H9 (cell line): ENCODE measurements around the gene LTA4H. TPM values are rescaled to one million over a fixed set of nuclear protein-coding genes. Genes with fewer than 3 reads are reported as not detected.

ENCODE experiments used
- DNase-seq: peaks from one replicate; pipeline ENCODE4 v3.0.0-alpha.2; 2017
- H2AFZ ChIP-seq: one replicate; pipeline ENCODE4 v1.6.1; 2013; ENCODE audit warnings: mild to moderate bottlenecking, low read length, control low read depth, moderate library complexity
- H2AK5ac ChIP-seq: 2 replicates; pipeline ENCODE4 v1.6.1; 2013; ENCODE audit warnings: low read length, control low read depth, mixed read lengths; ENCODE audit not compliant: insufficient read length
- H2BK120ac ChIP-seq: one replicate; pipeline ENCODE4 v1.6.1; 2013; ENCODE audit warnings: low read depth, mild to moderate bottlenecking, low read length, control low read depth, inconsistent platforms; ENCODE audit not compliant: poor library complexity, severe bottlenecking
- H2BK12ac ChIP-seq: 2 replicates; pipeline ENCODE4 v1.6.1; 2013; ENCODE audit warnings: low read length, control low read depth, mixed read lengths, low read depth; ENCODE audit not compliant: insufficient read length
- H2BK15ac ChIP-seq: 2 replicates; pipeline ENCODE4 v1.6.1; 2013; ENCODE audit warnings: low read depth, low read length, control low read depth
- H2BK20ac ChIP-seq: one replicate; pipeline ENCODE4 v1.6.1; 2013; ENCODE audit warnings: low read depth, mild to moderate bottlenecking, low read length, control low read depth, inconsistent platforms; ENCODE audit not compliant: poor library complexity, severe bottlenecking
- H2BK5ac ChIP-seq: 2 replicates; pipeline ENCODE4 v1.6.1; 2013; ENCODE audit warnings: low read length, control low read depth, mixed read lengths; ENCODE audit not compliant: insufficient read length
- H3K14ac ChIP-seq: 2 replicates; pipeline ENCODE4 v1.6.1; 2013; ENCODE audit warnings: low read length, control low read depth; ENCODE audit not compliant: insufficient read depth
- H3K18ac ChIP-seq: 2 replicates; pipeline ENCODE4 v1.6.1; 2013; ENCODE audit warnings: low read depth, mild to moderate bottlenecking, mixed read lengths, low read length, control low read depth; ENCODE audit not compliant: insufficient read length
- H3K23ac ChIP-seq: 2 replicates; pipeline ENCODE4 v1.6.1; 2013; ENCODE audit warnings: low read length, control low read depth, mixed read lengths, low read depth; ENCODE audit not compliant: insufficient read length
- H3K23me2 ChIP-seq: 2 replicates; pipeline ENCODE4 v1.6.1; 2013; ENCODE audit warnings: low read depth, mild to moderate bottlenecking, mixed read lengths, low read length, control low read depth; ENCODE audit not compliant: insufficient read length, poor library complexity, severe bottlenecking
- H3K27ac ChIP-seq: 2 replicates; pipeline ENCODE4 v1.5.1; 2013; ENCODE audit warnings: low read length, control low read depth, mixed read lengths, low read depth; ENCODE audit not compliant: insufficient read length
- H3K27me3 ChIP-seq: 2 replicates; pipeline ENCODE4 v1.6.1; 2013; ENCODE audit warnings: low read length, control low read depth, inconsistent platforms; ENCODE audit not compliant: insufficient read depth
- H3K4ac ChIP-seq: 2 replicates; pipeline ENCODE4 v1.6.1; 2013; ENCODE audit warnings: low read depth, mild to moderate bottlenecking, control low read depth, inconsistent platforms, low read length, moderate library complexity
- H3K4me1 ChIP-seq: 2 replicates; pipeline ENCODE4 v1.6.1; 2013; ENCODE audit warnings: low read length, control low read depth, inconsistent platforms; ENCODE audit not compliant: insufficient read depth
- H3K4me2 ChIP-seq: 2 replicates; pipeline ENCODE4 v1.6.1; 2013; ENCODE audit warnings: low read length, control low read depth, mixed read lengths; ENCODE audit not compliant: insufficient read length, insufficient read depth
- H3K56ac ChIP-seq: 2 replicates; pipeline ENCODE4 v1.6.1; 2013; ENCODE audit warnings: low read depth, mild to moderate bottlenecking, mixed read lengths, low read length, control low read depth; ENCODE audit not compliant: insufficient read length
- H3K79me1 ChIP-seq: 2 replicates; pipeline ENCODE4 v1.6.1; 2013; ENCODE audit warnings: low read depth, mild to moderate bottlenecking, moderate library complexity, low read length, control low read depth, inconsistent platforms; ENCODE audit not compliant: insufficient read depth, poor library complexity, severe bottlenecking
- H3K79me2 ChIP-seq: 2 replicates; pipeline ENCODE4 v1.6.1; 2013; ENCODE audit warnings: low read length, control low read depth, inconsistent platforms; ENCODE audit not compliant: insufficient read depth
- H3K9ac ChIP-seq: 2 replicates; pipeline ENCODE4 v1.6.1; 2013; ENCODE audit warnings: low read length, control low read depth, mixed read lengths; ENCODE audit not compliant: insufficient read length; ENCODE audit errors: extremely low read depth
- H3K9me3 ChIP-seq: one replicate; pipeline ENCODE4 v1.6.1; 2013; ENCODE audit warnings: low read depth, low read length, inconsistent platforms; ENCODE audit not compliant: control insufficient read depth
- H3T11ph ChIP-seq: one replicate; pipeline ENCODE4 v1.6.1; 2013; ENCODE audit warnings: mild to moderate bottlenecking, low read length, control low read depth, inconsistent platforms
- H4K20me1 ChIP-seq: one replicate; pipeline ENCODE4 v1.6.1; 2013; ENCODE audit not compliant: control insufficient read depth, insufficient read length, insufficient read depth
- H4K5ac ChIP-seq: 2 replicates; pipeline ENCODE4 v1.6.1; 2013; ENCODE audit warnings: low read depth, mild to moderate bottlenecking, mixed read lengths, low read length, control low read depth; ENCODE audit not compliant: insufficient read length
- H4K8ac ChIP-seq: replicated peaks from 2 replicates; pipeline ENCODE4 v1.6.1; 2013; ENCODE audit warnings: low read length, control low read depth, mixed read lengths, low read depth; ENCODE audit not compliant: insufficient read length
- H4K91ac ChIP-seq: 2 replicates; pipeline ENCODE4 v1.6.1; 2013; ENCODE audit warnings: low read depth, mild to moderate bottlenecking, moderate library complexity, mixed read lengths, low read length, control low read depth; ENCODE audit not compliant: insufficient read length
- H3K27ac Mint-ChIP-seq, 3 experiments: 2 replicates in 2 of 3; 3 replicates in 1 of 3; pipeline ENCODE4 v1.8.0; 2020 to 2021; ENCODE audit warnings: mixed read lengths in 3 of 3, mild to moderate bottlenecking in 1 of 3, moderate library complexity in 1 of 3
- H3K27me3 Mint-ChIP-seq: 2 replicates; pipeline ENCODE4 v1.8.0; 2021; ENCODE audit warnings: low read depth, mild to moderate bottlenecking, moderate library complexity, mixed read lengths
- H3K36me3 Mint-ChIP-seq, 3 experiments: 2 replicates in 2 of 3; 3 replicates in 1 of 3; pipeline ENCODE4 v1.8.0; 2020 to 2021; ENCODE audit warnings: low read depth in 3 of 3, mixed read lengths in 3 of 3; ENCODE audit not compliant: insufficient read depth in 1 of 3
- H3K4me1 Mint-ChIP-seq, 2 experiments: 2 replicates each; pipeline ENCODE4 v1.8.0; 2020; ENCODE audit warnings: mixed read lengths in 2 of 2
- H3K4me3 Mint-ChIP-seq, 2 experiments: 2 replicates in 1 of 2; 3 replicates in 1 of 2; pipeline ENCODE4 v1.8.0; 2020 to 2021; ENCODE audit warnings: mild to moderate bottlenecking in 2 of 2, mixed read lengths in 2 of 2, moderate library complexity in 1 of 2
- H3K9me3 Mint-ChIP-seq, 2 experiments: 2 replicates in 1 of 2; 3 replicates in 1 of 2; pipeline ENCODE4 v1.8.0; 2020; ENCODE audit warnings: mild to moderate bottlenecking in 2 of 2, mixed read lengths in 2 of 2, moderate library complexity in 1 of 2
- WGBS: extraction: QIAGEN DNeasy Blood & Tissue Kit; methylation state at CpG from one replicate; pipeline ENCODE4 v1.1.7; 2013; ENCODE audit warnings: missing lambda C conversion rate, low lambda C conversion rate, mixed read lengths; ENCODE audit not compliant: insufficient read length; ENCODE audit errors: extremely low coverage; 5-methylcytosine and 5-hydroxymethylcytosine counted together
- total RNA-seq: library from RNA; stranded (reverse); gene quantifications from 2 replicates; pipeline ENCODE4 v1.2.1, GENCODE V29; 2021
- TF ChIP-seq, protein P1 (sequence below): fragments of 200-600 bp; sonication (generic); conservative IDR thresholded peaks from 3 replicates; pipeline ENCODE4 v1.8.0; 2021; ENCODE audit warnings: antibody characterized with exemption, mild to moderate bottlenecking

LTA4H gene
- total RNA-seq, 1 experiment from 2014 or later: 144 TPM

DNA sequence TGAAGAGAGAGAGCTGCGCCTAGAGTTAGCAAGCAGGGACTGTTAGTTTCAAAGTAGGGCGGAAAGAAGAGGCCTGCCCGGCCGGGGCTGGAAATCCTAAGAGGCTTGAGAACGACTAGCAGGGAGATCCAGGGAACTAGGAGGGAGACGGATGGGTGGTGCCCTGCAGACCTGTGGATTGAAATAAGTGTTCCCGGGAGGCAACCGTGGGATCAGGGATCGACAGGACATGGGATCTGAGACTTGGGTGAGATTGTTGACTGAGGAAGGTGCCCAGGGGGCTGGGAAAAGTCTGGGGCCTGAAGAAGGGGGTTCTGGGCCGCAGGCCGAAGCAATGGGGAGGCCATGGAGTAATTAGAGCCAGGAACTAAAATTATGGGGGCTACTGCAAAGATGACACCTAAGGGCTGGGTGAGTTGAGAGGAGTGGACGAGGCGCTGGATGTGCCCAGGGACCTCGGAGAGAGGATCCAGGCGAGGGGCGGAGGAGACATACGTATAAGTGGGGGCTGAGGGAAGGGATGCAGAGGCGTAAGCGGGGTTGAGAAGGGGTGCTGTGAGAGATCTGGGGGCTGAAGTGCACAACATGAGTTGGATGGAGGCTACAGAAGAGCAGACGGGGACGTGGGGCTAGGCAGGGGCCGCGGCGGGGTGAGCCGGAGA is 635 bp downstream of the LTA4H start:
- no peaks in the 10 kb centered on the region for H4K20me1 ChIP-seq
- no peaks in the 10 kb centered on the region for H3K9me3 Mint-ChIP-seq
- peaks cover 2% of the 10 kb centered on the region; the same call in 1 of the 2 replicates for H3K4me1 ChIP-seq
- no peaks in the 10 kb centered on the region for H3K36me3 Mint-ChIP-seq
- H3K9me3 ChIP-seq: no peaks in the 10 kb centered on the region
- H3K79me2 ChIP-seq: peaks cover 6% of the 10 kb centered on the region; the same call in 1 of the 2 replicates
- peaks cover 6% of the 10 kb centered on the region for H3K23me2 ChIP-seq
- no peak overlapping the region for H3K23ac ChIP-seq
- H2BK5ac ChIP-seq: no peak overlapping the region
- H2BK12ac ChIP-seq: no peak overlapping the region
- peaks cover 2% of the 10 kb centered on the region for H3K79me1 ChIP-seq
- H3K18ac ChIP-seq: no peak overlapping the region
- H3K4ac ChIP-seq: no peak overlapping the region
- H4K91ac ChIP-seq: no peak overlapping the region
- no peak overlapping the region for H3K56ac ChIP-seq
- peak overlapping the region; percentile 59 for H3K9ac ChIP-seq
- H3K27me3 Mint-ChIP-seq: no peaks in the 10 kb centered on the region
- WGBS: no CpG with 5 or more reads among the region's 25 CpGs
- H3K27me3 ChIP-seq: no peaks in the 10 kb centered on the region
- H3K4me3 Mint-ChIP-seq: no peak overlapping the region
- no peak overlapping the region for H2BK20ac ChIP-seq
- no peak overlapping the region for H2AK5ac ChIP-seq
- no peak overlapping the region for H3K27ac Mint-ChIP-seq
- H3K4me2 ChIP-seq: peak overlapping the region; percentile 86
- TF ChIP-seq, protein P1, sequence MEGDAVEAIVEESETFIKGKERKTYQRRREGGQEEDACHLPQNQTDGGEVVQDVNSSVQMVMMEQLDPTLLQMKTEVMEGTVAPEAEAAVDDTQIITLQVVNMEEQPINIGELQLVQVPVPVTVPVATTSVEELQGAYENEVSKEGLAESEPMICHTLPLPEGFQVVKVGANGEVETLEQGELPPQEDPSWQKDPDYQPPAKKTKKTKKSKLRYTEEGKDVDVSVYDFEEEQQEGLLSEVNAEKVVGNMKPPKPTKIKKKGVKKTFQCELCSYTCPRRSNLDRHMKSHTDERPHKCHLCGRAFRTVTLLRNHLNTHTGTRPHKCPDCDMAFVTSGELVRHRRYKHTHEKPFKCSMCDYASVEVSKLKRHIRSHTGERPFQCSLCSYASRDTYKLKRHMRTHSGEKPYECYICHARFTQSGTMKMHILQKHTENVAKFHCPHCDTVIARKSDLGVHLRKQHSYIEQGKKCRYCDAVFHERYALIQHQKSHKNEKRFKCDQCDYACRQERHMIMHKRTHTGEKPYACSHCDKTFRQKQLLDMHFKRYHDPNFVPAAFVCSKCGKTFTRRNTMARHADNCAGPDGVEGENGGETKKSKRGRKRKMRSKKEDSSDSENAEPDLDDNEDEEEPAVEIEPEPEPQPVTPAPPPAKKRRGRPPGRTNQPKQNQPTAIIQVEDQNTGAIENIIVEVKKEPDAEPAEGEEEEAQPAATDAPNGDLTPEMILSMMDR: no peak
- H3K4me1 Mint-ChIP-seq: peaks cover 6 to 7% of the 10 kb centered on the region in 2 experiments
- H2BK15ac ChIP-seq: no peak overlapping the region
- no peak overlapping the region for H4K5ac ChIP-seq
- no peak overlapping the region for H4K8ac ChIP-seq
- peak; percentile 43 for DNase-seq
- peak overlapping the region; percentile 66 for H3K14ac ChIP-seq
- H2BK120ac ChIP-seq: no peak overlapping the region
- no peak overlapping the region for H2AFZ ChIP-seq
- H3T11ph ChIP-seq: no peak overlapping the region
- no peak overlapping the region for H3K27ac ChIP-seq
